H9 (cell line): ENCODE data around the gene HPS3. TPM values are rescaled to one million over a fixed set of nuclear protein-coding genes. Genes with fewer than 3 reads are reported as not detected.

ENCODE experiments used
- DNase-seq: peaks from one replicate; pipeline ENCODE4 v3.0.0-alpha.2; 2017
- H2AFZ ChIP-seq: one replicate; pipeline ENCODE4 v1.6.1; 2013; ENCODE audit warnings: mild to moderate bottlenecking, low read length, control low read depth, moderate library complexity
- H2AK5ac ChIP-seq: 2 replicates; pipeline ENCODE4 v1.6.1; 2013; ENCODE audit warnings: low read length, control low read depth, mixed read lengths; ENCODE audit not compliant: insufficient read length
- H2BK120ac ChIP-seq: one replicate; pipeline ENCODE4 v1.6.1; 2013; ENCODE audit warnings: low read depth, mild to moderate bottlenecking, low read length, control low read depth, inconsistent platforms; ENCODE audit not compliant: poor library complexity, severe bottlenecking
- H2BK12ac ChIP-seq: 2 replicates; pipeline ENCODE4 v1.6.1; 2013; ENCODE audit warnings: low read length, control low read depth, mixed read lengths, low read depth; ENCODE audit not compliant: insufficient read length
- H2BK15ac ChIP-seq: 2 replicates; pipeline ENCODE4 v1.6.1; 2013; ENCODE audit warnings: low read depth, low read length, control low read depth
- H2BK20ac ChIP-seq: one replicate; pipeline ENCODE4 v1.6.1; 2013; ENCODE audit warnings: low read depth, mild to moderate bottlenecking, low read length, control low read depth, inconsistent platforms; ENCODE audit not compliant: poor library complexity, severe bottlenecking
- H2BK5ac ChIP-seq: 2 replicates; pipeline ENCODE4 v1.6.1; 2013; ENCODE audit warnings: low read length, control low read depth, mixed read lengths; ENCODE audit not compliant: insufficient read length
- H3K14ac ChIP-seq: 2 replicates; pipeline ENCODE4 v1.6.1; 2013; ENCODE audit warnings: low read length, control low read depth; ENCODE audit not compliant: insufficient read depth
- H3K18ac ChIP-seq: 2 replicates; pipeline ENCODE4 v1.6.1; 2013; ENCODE audit warnings: low read depth, mild to moderate bottlenecking, mixed read lengths, low read length, control low read depth; ENCODE audit not compliant: insufficient read length
- H3K23ac ChIP-seq: 2 replicates; pipeline ENCODE4 v1.6.1; 2013; ENCODE audit warnings: low read length, control low read depth, mixed read lengths, low read depth; ENCODE audit not compliant: insufficient read length
- H3K23me2 ChIP-seq: 2 replicates; pipeline ENCODE4 v1.6.1; 2013; ENCODE audit warnings: low read depth, mild to moderate bottlenecking, mixed read lengths, low read length, control low read depth; ENCODE audit not compliant: insufficient read length, poor library complexity, severe bottlenecking
- H3K27ac ChIP-seq: 2 replicates; pipeline ENCODE4 v1.5.1; 2013; ENCODE audit warnings: low read length, control low read depth, mixed read lengths, low read depth; ENCODE audit not compliant: insufficient read length
- H3K27me3 ChIP-seq: 2 replicates; pipeline ENCODE4 v1.6.1; 2013; ENCODE audit warnings: low read length, control low read depth, inconsistent platforms; ENCODE audit not compliant: insufficient read depth
- H3K4ac ChIP-seq: 2 replicates; pipeline ENCODE4 v1.6.1; 2013; ENCODE audit warnings: low read depth, mild to moderate bottlenecking, control low read depth, inconsistent platforms, low read length, moderate library complexity
- H3K4me1 ChIP-seq: 2 replicates; pipeline ENCODE4 v1.6.1; 2013; ENCODE audit warnings: low read length, control low read depth, inconsistent platforms; ENCODE audit not compliant: insufficient read depth
- H3K4me2 ChIP-seq: 2 replicates; pipeline ENCODE4 v1.6.1; 2013; ENCODE audit warnings: low read length, control low read depth, mixed read lengths; ENCODE audit not compliant: insufficient read length, insufficient read depth
- H3K56ac ChIP-seq: 2 replicates; pipeline ENCODE4 v1.6.1; 2013; ENCODE audit warnings: low read depth, mild to moderate bottlenecking, mixed read lengths, low read length, control low read depth; ENCODE audit not compliant: insufficient read length
- H3K79me1 ChIP-seq: 2 replicates; pipeline ENCODE4 v1.6.1; 2013; ENCODE audit warnings: low read depth, mild to moderate bottlenecking, moderate library complexity, low read length, control low read depth, inconsistent platforms; ENCODE audit not compliant: insufficient read depth, poor library complexity, severe bottlenecking
- H3K79me2 ChIP-seq: 2 replicates; pipeline ENCODE4 v1.6.1; 2013; ENCODE audit warnings: low read length, control low read depth, inconsistent platforms; ENCODE audit not compliant: insufficient read depth
- H3K9ac ChIP-seq: 2 replicates; pipeline ENCODE4 v1.6.1; 2013; ENCODE audit warnings: low read length, control low read depth, mixed read lengths; ENCODE audit not compliant: insufficient read length; ENCODE audit errors: extremely low read depth
- H3K9me3 ChIP-seq: one replicate; pipeline ENCODE4 v1.6.1; 2013; ENCODE audit warnings: low read depth, low read length, inconsistent platforms; ENCODE audit not compliant: control insufficient read depth
- H3T11ph ChIP-seq: one replicate; pipeline ENCODE4 v1.6.1; 2013; ENCODE audit warnings: mild to moderate bottlenecking, low read length, control low read depth, inconsistent platforms
- H4K20me1 ChIP-seq: one replicate; pipeline ENCODE4 v1.6.1; 2013; ENCODE audit not compliant: control insufficient read depth, insufficient read length, insufficient read depth
- H4K5ac ChIP-seq: 2 replicates; pipeline ENCODE4 v1.6.1; 2013; ENCODE audit warnings: low read depth, mild to moderate bottlenecking, mixed read lengths, low read length, control low read depth; ENCODE audit not compliant: insufficient read length
- H4K8ac ChIP-seq: replicated peaks from 2 replicates; pipeline ENCODE4 v1.6.1; 2013; ENCODE audit warnings: low read length, control low read depth, mixed read lengths, low read depth; ENCODE audit not compliant: insufficient read length
- H4K91ac ChIP-seq: 2 replicates; pipeline ENCODE4 v1.6.1; 2013; ENCODE audit warnings: low read depth, mild to moderate bottlenecking, moderate library complexity, mixed read lengths, low read length, control low read depth; ENCODE audit not compliant: insufficient read length
- H3K27ac Mint-ChIP-seq, 3 experiments: 2 replicates in 2 of 3; 3 replicates in 1 of 3; pipeline ENCODE4 v1.8.0; 2020 to 2021; ENCODE audit warnings: mixed read lengths in 3 of 3, mild to moderate bottlenecking in 1 of 3, moderate library complexity in 1 of 3
- H3K27me3 Mint-ChIP-seq: 2 replicates; pipeline ENCODE4 v1.8.0; 2021; ENCODE audit warnings: low read depth, mild to moderate bottlenecking, moderate library complexity, mixed read lengths
- H3K36me3 Mint-ChIP-seq, 3 experiments: 2 replicates in 2 of 3; 3 replicates in 1 of 3; pipeline ENCODE4 v1.8.0; 2020 to 2021; ENCODE audit warnings: low read depth in 3 of 3, mixed read lengths in 3 of 3; ENCODE audit not compliant: insufficient read depth in 1 of 3
- H3K4me1 Mint-ChIP-seq, 2 experiments: 2 replicates each; pipeline ENCODE4 v1.8.0; 2020; ENCODE audit warnings: mixed read lengths in 2 of 2
- H3K4me3 Mint-ChIP-seq, 2 experiments: 2 replicates in 1 of 2; 3 replicates in 1 of 2; pipeline ENCODE4 v1.8.0; 2020 to 2021; ENCODE audit warnings: mild to moderate bottlenecking in 2 of 2, mixed read lengths in 2 of 2, moderate library complexity in 1 of 2
- H3K9me3 Mint-ChIP-seq, 2 experiments: 2 replicates in 1 of 2; 3 replicates in 1 of 2; pipeline ENCODE4 v1.8.0; 2020; ENCODE audit warnings: mild to moderate bottlenecking in 2 of 2, mixed read lengths in 2 of 2, moderate library complexity in 1 of 2
- CTCF ChIP-seq: fragments of 200-600 bp; sonication (generic); conservative IDR thresholded peaks from 3 replicates; pipeline ENCODE4 v1.8.0; 2021; ENCODE audit warnings: antibody characterized with exemption, mild to moderate bottlenecking
- WGBS: extraction: QIAGEN DNeasy Blood & Tissue Kit; methylation state at CpG from one replicate; pipeline ENCODE4 v1.1.7; 2013; ENCODE audit warnings: missing lambda C conversion rate, low lambda C conversion rate, mixed read lengths; ENCODE audit not compliant: insufficient read length; ENCODE audit errors: extremely low coverage; 5-methylcytosine and 5-hydroxymethylcytosine counted together
- total RNA-seq: library from RNA; stranded (reverse); gene quantifications from 2 replicates; pipeline ENCODE4 v1.2.1, GENCODE V29; 2021

Gene HPS3
- total RNA-seq, 1 experiment from 2014 or later, result 46.5 TPM

DNA sequence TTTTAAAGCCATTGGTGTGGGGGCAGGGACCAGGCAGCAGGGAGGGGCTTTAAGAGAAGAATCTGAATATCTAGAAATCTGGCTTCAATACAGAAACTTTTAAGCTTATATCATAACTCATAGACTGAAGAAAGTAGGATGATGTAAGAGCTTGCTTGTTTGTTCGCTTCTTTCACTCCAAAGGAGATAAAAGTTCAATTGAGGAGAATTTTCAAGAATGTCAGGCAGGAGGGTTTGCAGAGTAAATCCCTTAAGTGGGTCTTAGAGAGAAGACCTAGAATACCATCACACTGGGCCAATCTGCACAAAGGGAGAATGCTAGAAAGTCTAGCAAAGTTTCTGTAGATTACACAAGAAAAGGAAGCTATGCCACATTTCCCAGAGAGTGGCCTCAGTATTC lies 39.0 kb upstream of the HPS3 start:
- H3K27ac Mint-ChIP-seq, result no peak overlapping the region
- Histone ChIP-seq H3K79me1 (no peaks in the 10 kb centered on the region), H3K23me2 (peaks cover 5% of the 10 kb centered on the region), H3K9me3 (no peaks in the 10 kb centered on the region), H4K91ac (no peak overlapping the region), H3K27ac (no peak overlapping the region), H2BK120ac (no peak overlapping the region), H3K27me3 (no peaks in the 10 kb centered on the region; the same call in 1 of the 2 replicates), H2BK5ac (no peak overlapping the region), H3K14ac (no peak overlapping the region), H3K4ac (no peak overlapping the region), H2AK5ac (no peak overlapping the region), H3K23ac (no peak overlapping the region), H3K18ac (no peak overlapping the region), H2AFZ (no peak overlapping the region), H3K4me1 (no peaks in the 10 kb centered on the region), H4K5ac (no peak overlapping the region), H2BK12ac (no peak overlapping the region), H3K4me2 (no peak overlapping the region), H3K79me2 (no peaks in the 10 kb centered on the region), H3K56ac (no peak overlapping the region), H4K20me1 (no peaks in the 10 kb centered on the region), H2BK20ac (no peak overlapping the region), H2BK15ac (no peak overlapping the region), H4K8ac (no peak overlapping the region), H3T11ph (no peak overlapping the region), H3K9ac (no peak overlapping the region)
- peaks cover 0 to 3% of the 10 kb centered on the region in 2 experiments; a peak in 2 of 5 replicates for H3K9me3 Mint-ChIP-seq
- H3K36me3 Mint-ChIP-seq, result peaks cover 2 to 4% (median 4%) of the 10 kb centered on the region in 3 experiments; a peak in 3 of 7 replicates
- DNase-seq, result no peak
- peaks cover 33% of the 10 kb centered on the region for H3K27me3 Mint-ChIP-seq
- peaks cover 2% of the 10 kb centered on the region in 2 experiments for H3K4me1 Mint-ChIP-seq
- TF ChIP-seq CTCF, result no peak
- H3K4me3 Mint-ChIP-seq, result no peak overlapping the region
- no CpG with 5 or more reads among the region's 1 CpG for WGBS
